NB4 (cell line): ENCODE results near the gene BCAS3.

Source experiments
- DNase-seq: peaks from one replicate; pipeline ENCODE4 v3.0.0; 2010; ENCODE audit warnings: low read depth
- H3K4me3 ChIP-seq: one replicate; pipeline ENCODE4 v1.5.1; 2011; ENCODE audit warnings: mild to moderate bottlenecking, low read depth, low read length, moderate library complexity
- MYC ChIP-seq: IDR thresholded peaks from 2 replicates; pipeline ENCODE4 v1.6.1; 2011; ENCODE audit warnings: low read depth, low read length
- POLR2A ChIP-seq: IDR thresholded peaks from 2 replicates; pipeline ENCODE4 v1.6.1; 2011; ENCODE audit warnings: mild to moderate bottlenecking; ENCODE audit not compliant: insufficient read length; ENCODE audit errors: extremely low read depth
- TF ChIP-seq, protein P1 (sequence below): IDR thresholded peaks from one replicate; pipeline ENCODE4 v1.5.1; 2012; ENCODE audit warnings: low read depth, low read length
- TF ChIP-seq, protein P2 (sequence below): IDR thresholded peaks from 2 replicates; pipeline ENCODE4 v1.6.1; 2011; ENCODE audit warnings: low read depth, low read length

BCAS3 gene

DNA sequence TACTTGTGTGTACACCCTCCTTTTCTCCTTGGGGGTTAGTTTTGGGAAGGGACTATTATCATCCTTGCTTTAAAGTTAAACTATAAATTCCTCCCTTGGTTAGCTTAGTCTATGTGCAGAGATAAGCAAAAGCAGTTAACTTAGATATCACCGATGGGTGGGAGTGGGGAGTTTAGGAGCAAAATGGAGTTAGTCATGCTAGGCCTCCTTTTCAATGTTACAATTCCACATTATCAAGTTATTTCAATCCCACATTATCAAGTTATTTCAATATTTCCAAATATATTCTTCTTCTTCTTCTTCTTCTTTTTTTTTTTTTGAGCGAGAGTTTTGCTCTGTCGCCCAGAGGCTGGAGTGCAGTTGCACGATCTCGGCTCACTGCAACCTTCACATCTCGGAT lies 1.7 kb upstream of the BCAS3 start:
- DNase-seq, result no peak
- no peak for TF ChIP-seq MYC
- no peak for TF ChIP-seq POLR2A
- TF ChIP-seq, protein P1, sequence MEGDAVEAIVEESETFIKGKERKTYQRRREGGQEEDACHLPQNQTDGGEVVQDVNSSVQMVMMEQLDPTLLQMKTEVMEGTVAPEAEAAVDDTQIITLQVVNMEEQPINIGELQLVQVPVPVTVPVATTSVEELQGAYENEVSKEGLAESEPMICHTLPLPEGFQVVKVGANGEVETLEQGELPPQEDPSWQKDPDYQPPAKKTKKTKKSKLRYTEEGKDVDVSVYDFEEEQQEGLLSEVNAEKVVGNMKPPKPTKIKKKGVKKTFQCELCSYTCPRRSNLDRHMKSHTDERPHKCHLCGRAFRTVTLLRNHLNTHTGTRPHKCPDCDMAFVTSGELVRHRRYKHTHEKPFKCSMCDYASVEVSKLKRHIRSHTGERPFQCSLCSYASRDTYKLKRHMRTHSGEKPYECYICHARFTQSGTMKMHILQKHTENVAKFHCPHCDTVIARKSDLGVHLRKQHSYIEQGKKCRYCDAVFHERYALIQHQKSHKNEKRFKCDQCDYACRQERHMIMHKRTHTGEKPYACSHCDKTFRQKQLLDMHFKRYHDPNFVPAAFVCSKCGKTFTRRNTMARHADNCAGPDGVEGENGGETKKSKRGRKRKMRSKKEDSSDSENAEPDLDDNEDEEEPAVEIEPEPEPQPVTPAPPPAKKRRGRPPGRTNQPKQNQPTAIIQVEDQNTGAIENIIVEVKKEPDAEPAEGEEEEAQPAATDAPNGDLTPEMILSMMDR, result no peak
- TF ChIP-seq, protein P2, sequence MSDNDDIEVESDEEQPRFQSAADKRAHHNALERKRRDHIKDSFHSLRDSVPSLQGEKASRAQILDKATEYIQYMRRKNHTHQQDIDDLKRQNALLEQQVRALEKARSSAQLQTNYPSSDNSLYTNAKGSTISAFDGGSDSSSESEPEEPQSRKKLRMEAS, result no peak
- no peak overlapping the region for H3K4me3 ChIP-seq

DNA sequence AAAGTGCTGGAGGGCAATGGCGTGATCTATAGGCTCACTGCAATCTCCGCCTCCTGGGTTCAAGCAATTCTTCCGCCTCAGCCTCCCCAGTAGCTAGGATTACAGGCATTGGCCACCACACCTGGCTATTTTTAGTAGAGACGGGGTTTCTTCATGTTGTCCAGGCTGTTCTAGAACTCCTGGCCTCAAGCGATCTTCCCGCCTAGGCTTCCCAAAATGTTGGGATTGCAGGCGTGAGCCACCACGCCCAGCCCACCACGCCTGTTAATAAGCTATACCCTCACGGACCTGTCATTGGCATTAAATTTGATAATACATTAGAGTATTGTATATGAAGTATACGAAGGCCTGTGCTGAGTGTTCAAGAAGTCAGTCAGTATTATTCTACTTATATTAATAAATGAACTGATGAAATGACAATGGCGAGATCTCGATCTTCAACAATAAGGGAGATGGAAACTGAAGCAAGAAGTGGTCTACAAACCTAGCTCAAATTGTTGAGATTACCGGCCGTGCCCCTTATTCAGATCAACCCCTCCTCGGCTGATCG lies 818 bp upstream of the BCAS3 start:
- peak overlapping the region; percentile 96 for H3K4me3 ChIP-seq
- no peak for DNase-seq
- TF ChIP-seq MYC, result no peak
- TF ChIP-seq POLR2A, result peak; percentile 51

DNA sequence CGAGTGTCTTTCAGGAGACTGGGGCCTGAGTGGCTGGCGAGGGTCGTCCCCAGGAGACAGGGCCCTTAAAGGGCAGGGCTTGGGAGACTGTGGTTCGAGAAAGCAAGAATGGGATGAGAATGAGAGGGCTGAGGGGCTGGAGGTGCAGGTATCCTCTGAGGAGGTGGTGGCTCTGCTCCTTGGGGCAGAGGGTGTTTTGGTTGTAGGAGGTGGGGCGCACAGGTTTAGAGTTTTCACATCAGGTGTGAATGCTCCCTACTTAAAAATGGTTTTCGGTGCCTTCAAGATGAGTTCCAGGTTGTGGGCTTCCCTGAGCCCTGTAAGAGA lies 430 bp downstream of the BCAS3 start:
- TF ChIP-seq, protein P1, result no peak
- TF ChIP-seq MYC (no peak), POLR2A (no peak)
- TF ChIP-seq, protein P2, result no peak
- DNase-seq, result no peak
- peak overlapping the region; percentile 96 for H3K4me3 ChIP-seq

DNA sequence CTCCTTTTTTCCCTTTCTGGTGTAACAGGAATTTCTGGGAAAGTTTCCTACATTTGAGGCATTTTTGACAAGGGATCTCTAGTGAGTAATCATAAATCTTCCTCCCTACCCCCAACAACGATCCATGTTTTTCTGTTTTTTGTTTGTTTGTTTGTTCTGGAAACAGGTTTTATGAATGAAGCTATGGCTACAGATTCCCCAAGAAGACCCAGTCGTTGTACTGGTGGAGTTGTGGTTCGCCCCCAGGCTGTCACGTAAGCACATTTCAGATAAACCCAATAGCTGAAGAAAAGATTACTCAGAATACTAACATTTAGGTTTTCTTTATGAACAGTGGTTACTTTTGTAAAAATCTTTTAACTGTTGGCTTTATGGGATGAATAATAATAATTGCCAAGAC lies 1.6 kb downstream of the BCAS3 start:
- no peak for DNase-seq
- TF ChIP-seq POLR2A, result no peak
- TF ChIP-seq, protein P2, result no peak
- no peak for TF ChIP-seq MYC
- TF ChIP-seq, protein P1, result no peak
- H3K4me3 ChIP-seq, result no peak overlapping the region

DNA sequence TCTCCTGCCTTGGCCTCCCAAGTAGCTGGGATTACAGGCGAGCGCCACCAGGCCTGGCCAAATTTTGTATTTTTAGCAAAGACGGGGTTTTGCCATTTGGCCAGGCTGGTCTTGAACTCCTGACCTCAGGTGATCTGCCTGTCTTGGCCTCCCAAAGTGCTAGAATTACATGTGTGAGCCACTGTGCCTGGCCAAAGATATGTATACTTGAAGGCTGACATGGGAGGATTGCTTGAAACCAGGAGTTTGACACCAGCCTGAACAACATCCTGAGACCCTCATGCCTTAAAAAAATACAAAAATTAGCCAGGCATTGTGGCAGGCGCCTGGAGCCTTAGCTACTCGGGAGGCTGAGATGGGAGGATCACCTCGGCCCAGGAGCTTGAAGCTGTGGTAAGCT lies 3.1 kb downstream of the BCAS3 start:
- no peak for DNase-seq
- no peak overlapping the region for H3K4me3 ChIP-seq
- no peak for TF ChIP-seq MYC
- TF ChIP-seq, protein P1, result no peak
- TF ChIP-seq, protein P2, result no peak
- no peak for TF ChIP-seq POLR2A

DNA sequence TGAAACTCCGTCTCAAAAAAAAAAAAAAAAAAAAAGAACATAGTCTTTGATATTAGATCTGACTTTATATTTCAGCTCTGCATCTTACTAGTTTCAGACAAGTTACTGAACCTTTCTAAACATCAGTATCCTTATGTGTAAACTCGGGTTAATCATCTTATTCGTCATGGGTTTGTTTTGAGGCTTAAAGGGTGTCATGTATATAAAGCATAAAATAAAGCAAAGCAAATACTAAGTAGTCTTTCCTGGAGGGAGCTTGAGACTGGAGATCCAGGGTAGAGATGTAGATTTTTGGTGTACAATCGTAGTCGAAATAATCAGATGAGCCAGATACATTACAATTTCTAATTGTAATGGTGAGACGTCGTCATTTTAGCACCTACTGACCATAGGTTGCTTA lies 7.8 kb downstream of the BCAS3 start:
- H3K4me3 ChIP-seq, result no peak overlapping the region
- TF ChIP-seq MYC (no peak), POLR2A (no peak)
- TF ChIP-seq, protein P2, result no peak
- TF ChIP-seq, protein P1, result no peak

More for the DNA sequence above, 7.8 kb downstream of the BCAS3 start:
- DNase-seq, result no peak
